WTC11 (cell line): ENCODE data around the gene EMC10. TPM values are rescaled to one million over a fixed set of nuclear protein-coding genes. Genes with fewer than 3 reads are reported as not detected.

Experiments
- ATAC-seq: fragments of 200-7000 bp; cut with Tn5 transposase; 2 replicates; pipeline ENCODE4 v1.10.0; 2021; ENCODE audit warnings: mild to moderate bottlenecking, moderate library complexity
- CTCF ChIA-PET: fragments of 300-600 bp; sonication (Branson Sonifier 250); formaldehyde crosslinking; loops from one replicate; lab custom pipeline; 2021; ENCODE audit warnings: antibody characterized with exemption; lab: Charles Lee
- POLR2A ChIA-PET: fragments of 350-600 bp; sonication (Branson Sonifier 250); formaldehyde crosslinking; loops from one replicate; lab custom pipeline; 2021; ENCODE audit warnings: antibody characterized with exemption; lab: Charles Lee
- DNase-seq: peaks from one replicate; pipeline ENCODE4 v3.0.0; 2021; ENCODE audit warnings: low spot score
- H3K27ac Mint-ChIP-seq: 2 replicates; pipeline ENCODE4 v1.8.0; 2021; ENCODE audit warnings: mixed read lengths
- H3K27me3 Mint-ChIP-seq: 2 replicates; pipeline ENCODE4 v1.8.0; 2021; ENCODE audit warnings: low read depth, mild to moderate bottlenecking, moderate library complexity, mixed read lengths
- H3K36me3 Mint-ChIP-seq: 2 replicates; pipeline ENCODE4 v1.8.0; 2021; ENCODE audit warnings: mixed read lengths
- H3K4me1 Mint-ChIP-seq: 2 replicates; pipeline ENCODE4 v1.8.0; 2022; ENCODE audit warnings: mixed read lengths
- H3K4me3 Mint-ChIP-seq: 2 replicates; pipeline ENCODE4 v1.8.0; 2021; ENCODE audit warnings: mild to moderate bottlenecking, moderate library complexity, mixed read lengths
- H3K9me3 Mint-ChIP-seq: 2 replicates; pipeline ENCODE4 v1.8.0; 2021; ENCODE audit warnings: mixed read lengths
- CREB1 ChIP-seq: sonication (generic); formaldehyde crosslinking; IDR thresholded peaks from 2 replicates; pipeline ENCODE4 v1.8.0; 2023; ENCODE audit warnings: mild to moderate bottlenecking, missing genetic modification reagents
- E2F1 ChIP-seq: sonication (generic); formaldehyde crosslinking; IDR thresholded peaks from 2 replicates; pipeline ENCODE4 v1.8.0; 2022; ENCODE audit warnings: mild to moderate bottlenecking, missing genetic modification reagents
- ELF4 ChIP-seq: sonication (generic); formaldehyde crosslinking; IDR thresholded peaks from 2 replicates; pipeline ENCODE4 v1.8.1; 2022; ENCODE audit warnings: low read depth, mild to moderate bottlenecking, moderate library complexity, missing genetic modification reagents
- ERG ChIP-seq: fragments of 250-450 bp; sonication (Bioruptor Pico); IDR thresholded peaks from 2 replicates; pipeline ENCODE4 v1.8.0; 2021; ENCODE audit warnings: mild to moderate bottlenecking
- FOXP1 ChIP-seq: sonication (generic); formaldehyde crosslinking; IDR thresholded peaks from 2 replicates; pipeline ENCODE4 v1.8.0; 2022; ENCODE audit warnings: missing genetic modification reagents, mild to moderate bottlenecking, moderate library complexity, borderline replicate concordance
- GRHL2 ChIP-seq: fragments of 250-450 bp; sonication (Bioruptor Pico); IDR thresholded peaks from 2 replicates; pipeline ENCODE4 v1.8.0; 2022; ENCODE audit warnings: mild to moderate bottlenecking, moderate library complexity; ENCODE audit not compliant: insufficient replicate concordance, severe bottlenecking
- IRF2 ChIP-seq: sonication (generic); formaldehyde crosslinking; IDR thresholded peaks from 2 replicates; pipeline ENCODE4 v1.8.0; 2022; ENCODE audit warnings: low read depth, missing genetic modification reagents, borderline replicate concordance
- JAZF1 ChIP-seq: fragments of 250-450 bp; sonication (Bioruptor Pico); IDR thresholded peaks from 2 replicates; pipeline ENCODE4 v1.9.0; 2021; ENCODE audit warnings: moderate library complexity, mild to moderate bottlenecking, inconsistent platforms
- KAT7 ChIP-seq: sonication (generic); formaldehyde crosslinking; IDR thresholded peaks from 2 replicates; pipeline ENCODE4 v1.8.1; 2023; ENCODE audit warnings: missing genetic modification reagents, mild to moderate bottlenecking, borderline replicate concordance
- SP1 ChIP-seq: sonication (generic); formaldehyde crosslinking; conservative IDR thresholded peaks from 2 replicates; pipeline ENCODE4 v1.8.1; 2022; ENCODE audit warnings: missing genetic modification reagents
- STAT6 ChIP-seq: sonication (generic); formaldehyde crosslinking; conservative IDR thresholded peaks from 2 replicates; pipeline ENCODE4 v1.8.1; 2023; ENCODE audit warnings: mild to moderate bottlenecking, low read depth, missing genetic modification reagents, moderate library complexity
- TCF7 ChIP-seq: sonication (generic); formaldehyde crosslinking; IDR thresholded peaks from 2 replicates; pipeline ENCODE4 v1.8.0; 2022; ENCODE audit warnings: mild to moderate bottlenecking, low read depth, missing genetic modification reagents, moderate library complexity
- TEAD1 ChIP-seq: sonication (generic); formaldehyde crosslinking; IDR thresholded peaks from 2 replicates; pipeline ENCODE4 v1.8.0; 2022; ENCODE audit warnings: mild to moderate bottlenecking, missing genetic modification reagents
- ZBTB43 ChIP-seq: sonication (generic); formaldehyde crosslinking; IDR thresholded peaks from 2 replicates; pipeline ENCODE4 v1.8.1; 2023; ENCODE audit warnings: mild to moderate bottlenecking, missing genetic modification reagents
- ZNF263 ChIP-seq: sonication (generic); formaldehyde crosslinking; IDR thresholded peaks from 2 replicates; pipeline ENCODE4 v1.8.1; 2022; ENCODE audit warnings: low read depth, mild to moderate bottlenecking, moderate library complexity, missing genetic modification reagents
- ZNF423 ChIP-seq: fragments of 250-450 bp; sonication (Bioruptor Pico); IDR thresholded peaks from 2 replicates; pipeline ENCODE4 v2.1.2; 2022; ENCODE audit warnings: mild to moderate bottlenecking, moderate library complexity
- ZNF532 ChIP-seq: fragments of 250-450 bp; sonication (Bioruptor Pico); IDR thresholded peaks from 2 replicates; pipeline ENCODE4 v1.9.0; 2021; ENCODE audit warnings: mild to moderate bottlenecking, borderline replicate concordance
- total RNA-seq: library from RNA; stranded (reverse); gene quantifications from 3 replicates; pipeline ENCODE4 v1.2.3, GENCODE V29; 2021

Gene EMC10
- total RNA-seq, 1 experiment from 2014 or later, result 114 TPM

- H3K36me3 Mint-ChIP-seq, result no peaks in the 10 kb centered on the region
- H3K4me3 Mint-ChIP-seq, result no peak overlapping the region
- no peak for ATAC-seq
- H3K27ac Mint-ChIP-seq, result no peak overlapping the region
- H3K27me3 Mint-ChIP-seq, result peaks cover 56% of the 10 kb centered on the region
- no peaks in the 10 kb centered on the region for H3K9me3 Mint-ChIP-seq
- no peak for TF ChIP-seq KAT7
- TF ChIP-seq TEAD1 (CRISPR knock-in tag), result no peak
- TF ChIP-seq, all 79 proteins: peak for 0
- no peak for DNase-seq
- peaks cover 7% of the 10 kb centered on the region for H3K4me1 Mint-ChIP-seq
- CTCF ChIA-PET, result interaction anchor here (0.5 to 1.6 kb wide), 7 partner anchors 10 to 140 kb away, joined by 3 to 8 read pairs (median 5); partner anchors contain the start of gene JOSD2
- POLR2A ChIA-PET, result interaction anchor here (0.7 to 1.2 kb wide), 2 partner anchors 14 to 326 kb away, joined by 3 read pairs; partner anchors contain the start of gene JOSD2
Measured at GRCh38 chr19:50497022-50497405, 20.7 kb downstream of the EMC10 start.

- DNase-seq, result no peak
- Mint-ChIP-seq H3K27me3 (peaks cover 45% of the 10 kb centered on the region), H3K9me3 (no peaks in the 10 kb centered on the region), H3K4me3 (no peak overlapping the region), H3K36me3 (no peaks in the 10 kb centered on the region), H3K4me1 (peaks cover 3% of the 10 kb centered on the region; the same call in 1 of the 2 replicates), H3K27ac (no peak overlapping the region)
- no peak for ATAC-seq
- POLR2A ChIA-PET, result no interaction called here
- TF ChIP-seq FOXP1 (CRISPR knock-in tag), result no peak
- no peak for TF ChIP-seq ZBTB43
- no peak for TF ChIP-seq ZNF263 (CRISPR knock-in tag)
- no peak for TF ChIP-seq ZNF532 (CRISPR knock-in tag)
- TF ChIP-seq TCF7 (CRISPR knock-in tag), result no peak
- TF ChIP-seq GRHL2 (CRISPR knock-in tag), result no peak
- TF ChIP-seq CREB1 (CRISPR knock-in tag), result no peak
- TF ChIP-seq JAZF1 (CRISPR knock-in tag), result no peak
- TF ChIP-seq IRF2, result no peak
- no peak for TF ChIP-seq TEAD1 (CRISPR knock-in tag)
- TF ChIP-seq ZNF423 (CRISPR knock-in tag), result no peak
- no peak for TF ChIP-seq SP1 (CRISPR knock-in tag)
- no peak for TF ChIP-seq ERG (CRISPR knock-in tag)
- no peak for TF ChIP-seq E2F1 (CRISPR knock-in tag)
- TF ChIP-seq ELF4 (CRISPR knock-in tag), result no peak
- TF ChIP-seq STAT6, result no peak
- CTCF ChIA-PET, result no interaction called here
Measured at GRCh38 chr19:50498219-50499056, 22.1 kb downstream of the EMC10 start.
